HG03135 (cell line): ENCODE data around the gene WNT3A.
"Not testable (repeated sequence)": the region's sequence is repeated elsewhere in the genome, so short reads cannot be mapped to it uniquely, and the experiment has no call there.

ENCODE experiments used
- ATAC-seq: cut with Tn5 transposase; IDR thresholded peaks from one replicate; pipeline ENCODE4 v1.9.1; 2021; ENCODE audit warnings: mild to moderate bottlenecking, moderate library complexity; ENCODE audit not compliant: unreplicated experiment

Gene WNT3A

GRCh38 chr1:228010921-228011320 lies 4.1 kb downstream of the WNT3A start:
- ATAC-seq: no peak

- ATAC-seq: no peak
Observed at GRCh38 chr1:228011721-228012311, 5.0 kb downstream of the WNT3A start.

- no peak for ATAC-seq
Observed at GRCh38 chr1:228012555-228012954, 5.8 kb downstream of the WNT3A start.

DNA sequence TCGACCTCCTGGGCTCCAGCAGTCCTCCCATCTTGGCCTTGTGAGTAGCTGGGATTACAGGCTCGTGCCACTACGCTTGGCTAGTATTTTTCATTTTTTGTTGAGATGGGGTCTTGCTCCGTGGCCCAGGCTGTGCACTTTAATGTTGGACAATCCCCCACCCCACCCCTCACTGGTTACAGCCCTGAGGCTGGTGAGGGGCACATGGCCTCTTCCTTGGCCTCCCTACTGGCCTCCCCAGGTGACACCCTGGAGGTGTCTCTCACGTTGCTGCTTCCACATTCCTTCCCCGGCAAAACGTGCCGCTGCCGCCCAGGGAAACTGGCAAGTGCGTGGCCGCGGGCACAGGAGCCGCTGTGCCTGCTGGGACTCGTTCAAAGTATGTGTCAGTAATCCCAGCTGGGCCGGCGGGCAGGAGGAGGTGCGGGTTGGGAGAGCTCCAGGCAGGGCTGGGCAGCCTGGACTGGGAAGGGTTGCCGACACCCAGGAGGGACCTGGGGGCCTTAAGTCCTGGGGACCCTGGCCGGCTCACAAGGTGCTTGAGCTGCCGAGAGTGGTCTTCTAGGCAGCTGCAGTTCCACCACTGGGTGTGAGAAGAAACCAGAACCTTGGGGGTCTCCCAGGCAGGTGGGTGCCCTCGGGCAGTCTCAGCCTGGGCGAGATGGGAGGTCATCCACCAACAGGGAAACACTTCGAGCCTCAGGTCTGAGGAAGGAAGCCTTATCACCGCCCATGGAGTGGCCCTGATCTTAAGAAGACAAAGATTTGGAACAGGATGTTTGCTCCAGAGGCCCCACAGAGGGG lies 6.5 kb downstream of the WNT3A start:
- ATAC-seq: no peak

- no peak for ATAC-seq
Observed at GRCh38 chr1:228013935-228014930, 7.4 kb downstream of the WNT3A start.

GRCh38 chr1:228015276-228016180 lies 8.7 kb downstream of the WNT3A start:
- no peak for ATAC-seq

DNA sequence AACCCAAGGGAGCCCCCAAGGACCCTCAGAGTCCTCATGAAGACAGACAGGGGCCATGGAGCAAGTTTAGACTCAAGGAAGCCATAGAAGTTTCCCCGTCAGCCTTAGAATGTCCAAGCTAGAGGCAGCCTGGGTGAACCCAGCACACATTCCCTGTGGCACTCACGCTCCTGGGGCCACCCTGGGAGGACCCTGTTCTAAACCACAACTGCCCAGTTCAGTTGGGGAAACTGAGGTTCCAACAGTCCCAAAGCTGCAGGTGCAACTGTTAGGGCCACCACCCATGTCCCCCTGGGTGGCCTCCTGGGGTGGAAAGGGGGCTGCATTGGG lies 9.3 kb downstream of the WNT3A start:
- no peak for ATAC-seq

- no peak for ATAC-seq
Observed at GRCh38 chr1:228016653-228017355, 10.0 kb downstream of the WNT3A start.

DNA sequence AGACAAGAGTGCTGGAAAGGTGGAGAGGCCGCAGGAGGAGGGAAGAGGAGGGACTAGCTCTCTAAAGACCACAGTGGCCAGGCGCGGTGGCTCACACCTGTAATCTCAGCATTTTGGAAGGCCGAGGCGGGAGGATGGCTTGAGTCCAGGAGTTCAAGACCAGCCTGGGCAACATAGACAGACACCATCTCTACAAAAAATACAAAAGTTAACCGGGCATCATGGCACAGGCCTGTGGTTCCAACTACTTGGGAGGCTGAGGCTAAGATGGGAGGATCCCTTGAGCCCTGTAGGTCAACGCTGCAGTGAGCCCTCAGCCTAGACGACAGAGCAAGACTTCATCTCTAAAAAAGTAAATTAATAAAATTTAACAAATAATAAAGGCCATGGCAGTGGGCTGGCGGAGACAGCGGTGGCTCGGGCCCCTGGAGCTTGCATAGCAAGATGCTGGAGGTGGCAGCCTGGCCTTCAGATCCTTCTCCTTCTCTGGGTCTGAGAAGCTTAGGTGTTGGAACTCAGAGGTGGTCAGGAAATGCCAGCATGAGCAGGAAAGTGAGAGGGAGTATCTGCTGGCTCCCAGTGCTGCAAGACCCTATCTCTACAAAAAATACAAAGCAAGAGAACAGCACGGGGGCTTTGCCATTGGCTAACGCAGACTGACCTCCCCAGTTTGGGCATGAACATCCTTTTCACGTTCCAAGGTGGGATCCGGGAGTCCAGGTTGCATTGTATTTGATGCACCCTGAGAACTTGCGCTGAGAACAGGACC lies 10.7 kb downstream of the WNT3A start:
- ATAC-seq: no peak

GRCh38 chr1:228018125-228018398 lies 11.3 kb downstream of the WNT3A start:
- no peak for ATAC-seq

GRCh38 chr1:228018961-228019721 lies 12.3 kb downstream of the WNT3A start:
- no peak for ATAC-seq

GRCh38 chr1:228019722-228020083 lies 12.9 kb downstream of the WNT3A start:
- not testable (repeated sequence) for ATAC-seq

DNA sequence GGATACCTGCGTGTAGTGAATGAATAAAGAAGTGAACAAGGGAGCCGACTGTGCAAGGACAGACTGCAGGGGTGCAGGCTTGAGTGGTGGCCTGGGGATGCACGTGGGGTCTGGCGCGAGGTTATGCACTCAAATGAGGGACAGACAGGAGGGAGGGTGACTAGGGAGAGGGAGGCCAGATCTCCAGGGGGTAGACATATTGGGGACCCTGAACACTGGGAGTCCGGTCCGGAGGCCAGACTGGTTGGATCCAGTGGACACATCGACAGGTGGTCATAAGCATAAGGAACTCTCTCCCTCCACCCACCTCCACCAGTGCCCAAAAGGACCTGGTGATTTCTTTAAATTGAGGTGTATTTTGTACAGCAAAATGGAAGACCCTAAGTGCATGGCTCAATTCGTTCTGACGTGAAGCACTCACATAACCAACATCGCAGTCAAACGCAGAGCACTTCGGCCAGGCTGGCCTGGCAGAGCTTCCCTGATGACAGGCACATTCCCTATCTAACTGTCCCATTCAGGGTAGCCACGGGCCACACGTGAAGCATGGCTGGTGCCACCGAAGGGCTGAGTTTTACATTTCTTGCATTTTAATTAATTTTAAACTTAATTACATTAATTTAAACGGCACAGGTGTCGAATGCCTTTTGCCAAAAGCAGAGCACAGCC lies 14.0 kb downstream of the WNT3A start:
- no peak for ATAC-seq

DNA sequence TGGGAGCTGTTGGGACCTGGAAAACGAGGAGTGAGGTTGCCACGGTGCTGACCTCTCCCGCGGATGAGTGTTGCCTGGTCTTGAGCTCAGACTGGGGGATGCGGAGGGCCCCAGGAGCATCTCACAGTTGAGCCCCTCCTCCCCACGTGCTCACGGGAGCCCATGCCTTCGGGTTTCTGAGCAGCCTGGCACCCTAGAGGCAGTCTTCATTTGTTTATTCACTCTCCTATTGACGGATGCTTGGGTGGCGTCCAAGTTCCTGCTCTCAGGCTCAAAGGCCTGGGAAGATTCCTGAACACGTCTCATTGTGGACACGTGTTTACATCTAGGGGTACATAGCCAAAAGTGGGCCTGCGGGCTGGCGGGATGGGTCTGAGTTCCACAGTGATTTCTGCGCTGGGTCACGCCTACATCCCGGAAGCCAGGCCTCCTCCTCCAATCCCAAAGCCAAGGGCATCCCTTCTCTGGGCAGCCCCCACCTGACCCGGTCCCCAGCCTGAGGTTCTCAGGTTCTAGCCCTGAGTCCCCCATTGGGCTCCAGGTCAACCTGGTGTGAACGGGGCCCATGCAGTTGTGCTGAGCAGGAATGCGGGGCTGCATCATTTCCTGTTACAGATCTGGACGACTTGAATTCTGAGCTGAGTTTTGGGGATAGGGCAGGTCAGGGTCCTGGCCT lies 14.7 kb downstream of the WNT3A start:
- ATAC-seq: no peak

DNA sequence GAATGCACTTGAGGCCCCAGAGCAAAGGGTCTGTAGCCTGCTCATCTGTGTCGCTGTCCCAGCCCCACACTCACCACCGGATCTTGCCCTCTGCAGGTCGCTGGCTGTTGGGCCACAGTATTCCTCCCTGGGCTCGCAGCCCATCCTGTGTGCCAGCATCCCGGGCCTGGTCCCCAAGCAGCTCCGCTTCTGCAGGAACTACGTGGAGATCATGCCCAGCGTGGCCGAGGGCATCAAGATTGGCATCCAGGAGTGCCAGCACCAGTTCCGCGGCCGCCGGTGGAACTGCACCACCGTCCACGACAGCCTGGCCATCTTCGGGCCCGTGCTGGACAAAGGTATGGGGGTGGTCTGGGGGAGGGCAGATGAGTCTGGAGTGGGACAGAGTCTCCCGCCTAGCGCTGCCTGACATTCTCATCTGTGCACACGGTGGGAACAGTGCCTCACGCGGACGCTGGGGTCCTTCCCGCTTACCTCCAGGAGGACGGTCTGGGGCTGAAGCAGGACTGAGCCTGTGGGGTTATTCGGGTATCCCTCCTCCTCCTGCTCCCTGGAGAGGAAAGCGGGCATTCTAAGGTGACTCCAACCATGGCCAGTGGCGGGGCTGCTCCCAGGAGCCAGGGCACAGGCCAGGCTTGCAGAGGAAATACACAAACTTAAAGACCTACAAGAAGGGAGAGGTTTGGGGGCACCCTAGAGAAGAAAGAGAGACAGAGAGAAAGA lies 15.9 kb downstream of the WNT3A start:
- ATAC-seq: no peak

- ATAC-seq: no peak
Observed at GRCh38 chr1:228023294-228023639, 16.5 kb downstream of the WNT3A start.

DNA sequence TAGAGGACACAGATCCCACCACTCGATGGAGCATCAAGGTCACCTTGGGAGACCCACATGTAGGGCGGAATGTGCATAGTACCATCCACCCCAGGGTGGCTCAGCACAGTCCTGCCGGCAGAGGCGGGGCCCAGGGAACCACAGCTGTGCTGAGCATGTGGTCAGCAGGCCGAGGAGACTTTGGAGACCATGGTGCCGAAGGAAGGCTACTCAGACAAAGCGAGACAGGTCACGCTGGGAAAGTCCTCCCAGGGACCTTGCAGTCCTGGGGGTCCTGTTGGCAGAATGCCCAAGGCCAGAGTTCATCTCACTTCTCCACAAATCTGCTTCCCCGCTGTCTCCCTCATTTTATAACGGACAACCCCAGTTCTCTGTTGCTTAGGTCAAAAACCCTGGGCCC lies 22.5 kb downstream of the WNT3A start:
- no peak for ATAC-seq
